Stimulated activated CD4-positive, alpha-beta T cell treated with anti-CD3 and anti-CD28 coated beads, TNF-alpha, amount 100 ng/mL, for 48 hours (primary cell): ENCODE results near the gene FAM171A2.

Experiments used
- DNase-seq, 3 donors: peaks; one replicate each; pipeline ENCODE4 v3.0.0-alpha.2; 2020; ENCODE audit warnings: low read depth in 3 of 3

Gene FAM171A2

DNA sequence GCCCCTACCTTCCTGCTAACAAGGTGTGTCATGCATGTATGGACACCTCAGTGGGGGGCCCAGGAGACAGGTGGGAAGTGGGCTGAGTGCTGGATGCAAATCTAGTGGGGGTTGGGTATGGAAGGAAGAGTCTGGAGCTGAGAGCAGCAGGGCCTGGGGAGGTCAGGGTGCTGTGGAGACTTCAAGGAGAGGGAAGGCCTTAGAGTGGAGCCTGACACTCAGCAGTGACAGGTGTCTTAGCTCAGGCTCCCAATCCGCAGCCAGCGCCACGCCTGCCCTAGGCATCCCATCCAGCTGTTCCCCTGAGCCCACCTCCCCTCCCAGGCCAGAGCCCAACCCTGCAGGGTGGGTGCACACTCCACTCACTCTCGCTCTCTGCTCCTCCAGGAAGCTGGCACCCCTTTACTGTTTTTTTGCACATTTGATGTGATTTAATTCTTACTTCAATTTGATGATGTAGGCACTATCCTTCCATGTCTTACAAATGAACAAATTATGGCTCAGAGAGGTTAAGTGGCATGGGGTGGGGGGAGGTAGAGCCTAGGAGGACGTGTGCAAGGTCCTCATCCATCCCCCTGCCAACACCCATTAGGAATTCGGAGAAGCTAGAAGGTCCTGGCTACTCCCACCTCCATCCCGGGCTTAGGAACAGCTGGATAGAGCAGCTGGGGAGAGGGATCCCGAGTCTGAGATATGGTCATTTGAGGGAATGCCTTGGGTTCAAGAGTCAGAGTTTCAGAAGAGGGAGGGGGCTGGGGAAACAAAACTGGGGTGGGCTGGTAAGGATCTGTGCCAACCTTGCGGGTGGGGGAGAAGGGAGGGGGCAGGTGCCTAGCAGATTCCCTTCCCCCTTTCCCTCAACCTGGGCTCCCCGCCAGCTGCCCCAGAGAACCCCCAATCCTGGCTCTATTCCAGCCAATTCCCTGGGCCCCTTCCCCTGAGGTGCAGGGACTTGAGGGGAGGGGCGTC is 2.1 kb downstream of the FAM171A2 start:
- no peak for DNase-seq

DNA sequence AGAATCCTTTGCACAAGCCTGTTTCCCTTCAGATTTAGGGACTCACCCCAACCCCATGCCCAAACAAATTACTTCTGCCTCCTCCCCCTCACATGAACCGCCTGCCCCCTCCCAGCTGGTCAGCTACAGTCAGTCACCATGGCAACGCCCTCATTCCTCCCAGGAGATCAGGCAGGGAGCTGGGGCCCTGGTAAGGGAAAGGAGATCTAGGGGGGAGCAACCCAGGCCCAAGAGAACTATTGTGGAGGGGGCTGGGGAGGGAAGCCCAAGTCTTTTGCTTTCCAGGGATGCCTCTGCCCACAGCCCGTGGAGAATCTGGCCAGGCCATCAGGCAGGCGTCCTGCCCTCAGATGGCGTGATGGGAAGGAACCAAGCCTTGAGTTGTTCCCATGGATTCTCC is 2.8 kb downstream of the FAM171A2 start:
- no peak for DNase-seq

DNA sequence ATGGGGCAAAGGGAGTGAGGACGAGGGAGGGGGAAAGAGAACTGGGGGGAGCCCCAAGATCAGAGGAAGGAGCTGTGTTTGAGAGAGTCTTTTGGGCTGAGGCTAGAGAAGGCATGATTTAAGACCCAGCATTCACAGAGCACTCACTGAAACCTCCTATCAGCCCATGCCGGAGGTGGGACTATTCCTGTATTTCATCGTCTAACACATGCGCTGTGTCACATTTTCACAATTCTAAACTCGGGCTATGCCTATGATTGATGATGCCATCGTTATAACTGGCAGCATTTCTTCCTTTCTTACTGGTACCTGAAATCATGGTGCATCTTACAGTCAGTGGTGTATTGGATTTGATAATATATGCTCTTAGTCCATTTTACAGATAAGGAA is 3.5 kb downstream of the FAM171A2 start:
- DNase-seq = no peak

DNA sequence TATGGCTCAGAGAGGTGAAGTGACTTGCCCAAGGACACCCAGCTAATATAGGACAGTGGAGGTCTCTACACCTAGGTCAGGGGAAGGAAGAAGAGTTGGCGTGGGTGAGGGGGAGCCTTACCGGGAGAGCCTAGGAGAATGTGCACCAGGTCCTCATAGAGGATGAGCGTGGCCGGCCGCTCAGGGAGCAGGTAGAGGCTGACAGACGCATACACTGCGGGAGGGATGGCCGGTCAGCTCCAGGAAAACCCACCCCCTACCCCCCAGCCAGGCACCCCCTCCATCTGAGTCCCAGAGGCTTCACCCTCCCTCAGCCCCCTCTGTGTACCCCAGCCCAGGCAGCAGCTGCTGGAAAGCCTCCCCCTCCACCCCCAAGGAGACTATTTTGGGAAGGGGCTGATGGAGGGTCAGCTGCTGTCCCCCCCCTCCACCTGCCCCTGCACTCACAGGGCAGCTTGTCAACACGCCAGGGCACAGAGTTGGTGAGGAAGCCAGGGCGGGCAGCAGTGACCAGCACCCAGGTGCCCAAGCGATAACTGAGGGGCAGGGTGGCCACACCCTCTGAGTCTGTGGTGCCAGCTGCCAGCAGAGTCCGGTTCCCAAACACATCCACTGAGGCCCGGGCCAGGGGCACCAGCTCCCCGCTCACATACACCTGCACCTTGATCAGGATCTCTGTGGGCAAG is 4.1 kb downstream of the FAM171A2 start:
- DNase-seq = no peak

DNA sequence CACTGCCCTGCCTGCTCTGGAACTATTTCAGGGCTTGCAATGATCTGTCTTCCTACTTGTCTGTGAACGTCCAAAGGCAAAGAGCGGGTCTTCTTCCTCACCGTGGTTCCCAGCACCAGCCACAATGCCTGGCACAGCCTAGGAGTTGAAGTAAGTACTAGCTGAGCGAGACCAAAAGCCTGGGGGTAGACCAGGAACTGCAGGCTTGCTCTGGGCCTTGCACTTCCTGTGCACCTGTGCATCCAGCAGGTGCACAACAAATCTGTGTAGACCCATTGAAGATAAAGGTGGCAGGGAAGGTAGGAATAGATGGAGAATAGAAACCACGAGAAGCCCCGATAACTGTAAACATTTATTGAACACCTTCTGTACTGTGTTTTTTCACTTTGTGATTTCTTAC is 4.6 kb downstream of the FAM171A2 start:
- DNase-seq = no peak

DNA sequence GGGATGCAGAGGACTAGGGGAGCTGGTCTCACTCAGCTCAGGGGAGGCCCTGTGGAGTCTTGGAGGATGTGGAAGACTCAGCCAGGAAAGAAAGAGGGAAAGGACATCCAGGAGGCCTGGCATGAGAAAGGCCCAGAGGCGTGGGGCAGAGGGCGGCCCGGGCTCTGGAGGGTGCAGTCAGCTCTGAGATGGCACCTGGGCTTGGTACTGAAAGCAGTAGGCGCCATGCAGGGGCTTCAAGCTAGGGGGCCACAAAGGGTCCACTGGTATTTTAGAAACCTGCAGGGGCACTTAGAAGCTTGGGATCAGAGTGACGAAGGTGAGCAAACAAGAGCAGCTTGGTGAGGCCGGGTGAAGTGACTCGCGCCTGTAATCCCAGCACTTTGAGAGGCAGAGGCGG is 5.6 kb downstream of the FAM171A2 start:
- no peak for DNase-seq

DNA sequence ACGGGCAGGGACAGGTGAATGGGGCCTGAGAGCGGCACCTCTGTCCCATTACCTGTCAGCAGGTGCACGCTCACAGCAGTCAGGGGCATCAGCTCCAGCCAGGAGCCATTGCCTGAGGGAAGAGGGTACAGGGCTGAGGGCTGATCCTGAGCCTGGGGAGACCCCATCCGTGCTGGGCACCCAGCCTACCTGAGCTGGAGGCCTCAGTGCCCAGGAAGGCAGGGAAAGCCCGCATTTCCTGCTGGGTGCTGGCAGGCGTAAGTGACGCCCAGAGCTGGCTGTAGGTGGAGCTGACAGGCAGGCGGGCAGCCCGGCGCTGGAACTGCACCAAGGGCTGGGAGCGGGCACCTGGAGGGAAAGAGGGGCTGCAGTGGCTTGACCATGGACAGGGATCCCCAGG is 7.4 kb downstream of the FAM171A2 start:
- DNase-seq = no peak

DNA sequence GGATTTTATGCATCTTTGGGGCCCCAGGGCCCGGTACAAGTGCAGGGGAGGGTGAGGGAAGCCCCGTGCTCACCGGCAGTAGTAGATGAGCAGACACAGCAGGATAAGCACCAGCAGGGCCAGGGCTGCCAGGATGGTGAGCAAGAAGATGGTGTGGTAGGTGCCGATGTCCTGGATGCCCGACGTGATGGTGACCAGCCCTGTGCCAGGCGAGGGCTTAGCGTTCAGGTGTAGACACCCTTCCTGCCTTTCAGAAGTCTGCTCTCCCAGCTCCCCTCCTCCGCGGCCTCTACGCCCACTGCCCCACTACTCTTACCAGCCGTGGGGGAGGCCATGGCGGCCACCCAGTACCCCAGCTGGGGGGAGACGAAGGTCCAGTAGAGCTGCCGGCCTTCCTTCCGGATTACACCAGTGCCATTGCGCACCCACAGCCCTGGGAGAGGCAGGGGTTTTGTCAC is 8.0 kb downstream of the FAM171A2 start:
- DNase-seq = no peak

DNA sequence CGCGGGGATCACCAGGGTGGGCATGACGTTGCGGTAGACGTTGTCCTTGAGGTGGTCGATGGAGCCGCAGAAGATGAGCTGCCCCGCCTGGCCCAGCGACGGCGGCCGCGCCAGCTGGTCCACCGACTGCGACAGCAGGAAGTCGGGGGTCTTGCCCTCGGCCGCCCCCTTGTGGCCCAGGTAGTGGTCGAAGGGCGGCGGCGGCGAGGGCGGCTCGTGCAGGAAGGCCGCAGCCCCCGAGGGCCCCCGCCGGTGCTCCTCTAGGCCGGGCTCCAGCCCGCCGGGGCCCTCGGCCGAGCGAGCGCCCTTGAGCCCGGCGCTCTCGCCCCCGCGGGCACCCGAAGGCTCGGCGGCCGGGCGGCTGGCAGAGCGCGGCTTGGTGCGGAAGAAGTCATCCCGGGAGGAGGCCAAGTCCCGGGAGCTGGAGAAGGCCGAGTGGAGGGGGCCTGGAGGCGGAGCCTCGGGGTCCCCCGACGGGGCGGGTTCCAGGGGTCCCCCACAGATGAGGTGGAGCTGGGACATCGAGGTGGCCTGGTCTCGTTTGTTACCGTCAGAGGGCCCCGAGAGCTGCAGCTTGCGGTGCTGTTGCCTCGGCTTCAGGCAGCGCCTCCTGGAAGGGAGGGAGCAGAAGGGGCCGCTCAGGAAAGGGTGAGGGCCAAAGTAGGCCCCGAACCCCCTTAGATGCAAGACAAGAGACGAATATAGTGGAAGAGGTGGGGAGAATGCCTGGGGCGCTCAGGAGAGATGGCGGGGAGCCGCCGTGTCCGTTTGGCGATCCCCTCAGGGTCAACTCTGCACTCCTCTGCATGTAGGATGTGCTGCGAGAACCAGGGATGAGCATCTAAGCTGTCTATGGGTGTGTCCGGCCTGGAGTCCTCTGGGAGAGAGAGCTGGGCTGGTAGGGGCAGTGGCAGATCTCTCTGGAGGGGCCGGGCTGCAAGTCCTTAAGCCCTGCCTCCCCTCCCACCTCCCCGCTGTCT is 8.8 kb downstream of the FAM171A2 start:
- peak in 1 of 3 donors; percentile 55 for DNase-seq

DNA sequence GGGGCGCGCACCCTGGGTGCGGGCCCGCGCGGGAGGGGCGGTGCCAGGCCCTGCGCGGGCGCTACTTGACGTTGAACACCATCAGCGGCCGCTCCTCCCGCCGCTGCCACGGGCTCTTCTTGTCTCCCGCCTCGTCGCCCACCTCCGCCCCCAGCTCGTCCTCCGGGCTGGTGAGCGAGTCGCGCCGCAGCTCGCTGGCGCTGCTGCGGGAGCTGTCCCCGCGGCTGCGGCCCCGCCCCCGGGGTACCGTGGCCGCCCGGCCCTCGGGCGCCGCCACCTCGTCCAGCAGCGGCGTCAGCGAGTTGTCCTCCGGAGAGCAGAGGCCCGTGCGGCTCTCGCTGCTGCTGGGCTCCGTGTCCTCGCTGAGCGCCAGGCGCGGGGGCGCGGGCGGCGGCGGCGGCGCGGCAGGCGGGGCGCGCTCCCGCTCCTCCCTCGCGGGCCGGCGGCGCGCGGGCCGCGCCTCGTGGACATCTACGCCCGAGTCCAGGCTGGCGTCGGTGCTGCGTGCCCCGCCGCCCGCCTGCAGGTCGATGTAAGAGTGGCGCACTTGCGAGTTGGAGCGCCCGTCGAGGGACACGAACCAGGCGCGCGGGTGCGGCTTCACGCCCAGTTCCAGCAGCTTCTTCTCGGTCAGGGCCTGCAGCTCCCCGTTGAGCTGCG is 9.9 kb downstream of the FAM171A2 start:
- no peak for DNase-seq

DNA sequence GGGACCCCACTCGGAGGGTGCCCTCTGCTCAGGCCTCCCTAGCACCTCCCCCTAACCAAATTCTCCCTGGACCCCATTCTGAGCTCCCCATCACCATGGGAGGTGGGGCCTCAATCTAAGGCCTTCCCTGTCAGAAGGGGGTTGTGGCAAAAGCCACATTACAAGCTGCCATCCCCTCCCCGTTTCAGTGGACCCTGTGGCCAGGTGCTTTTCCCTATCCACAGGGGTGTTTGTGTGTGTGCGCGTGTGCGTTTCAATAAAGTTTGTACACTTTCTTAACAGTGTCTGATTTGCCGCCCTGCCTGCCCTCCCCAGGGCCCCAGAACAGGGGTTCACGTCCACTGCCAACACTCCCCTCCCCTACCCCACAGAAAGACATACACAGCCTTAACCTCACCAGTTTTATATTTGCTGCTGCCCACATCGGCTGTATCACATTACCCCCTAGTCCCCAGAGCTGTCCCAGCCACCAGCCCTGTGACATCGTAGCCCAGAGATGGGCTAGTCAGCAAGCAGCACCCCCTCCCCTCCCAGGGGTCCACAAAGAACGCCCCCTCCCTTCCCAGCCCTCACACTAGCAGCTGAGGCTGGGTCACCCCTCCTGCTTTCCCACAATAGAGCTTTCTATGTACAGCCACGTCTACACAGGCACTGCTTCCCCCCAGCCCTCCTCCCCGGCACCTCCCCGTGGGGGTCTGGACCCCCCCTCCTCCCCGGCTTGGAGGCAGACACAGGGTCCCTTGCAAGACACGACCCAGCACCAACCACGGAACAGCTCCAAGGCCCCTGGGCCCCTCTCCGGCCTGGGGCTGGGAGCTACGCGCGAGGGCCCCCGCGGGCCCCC is 10.6 kb downstream of the FAM171A2 start:
- DNase-seq = no peak

DNA sequence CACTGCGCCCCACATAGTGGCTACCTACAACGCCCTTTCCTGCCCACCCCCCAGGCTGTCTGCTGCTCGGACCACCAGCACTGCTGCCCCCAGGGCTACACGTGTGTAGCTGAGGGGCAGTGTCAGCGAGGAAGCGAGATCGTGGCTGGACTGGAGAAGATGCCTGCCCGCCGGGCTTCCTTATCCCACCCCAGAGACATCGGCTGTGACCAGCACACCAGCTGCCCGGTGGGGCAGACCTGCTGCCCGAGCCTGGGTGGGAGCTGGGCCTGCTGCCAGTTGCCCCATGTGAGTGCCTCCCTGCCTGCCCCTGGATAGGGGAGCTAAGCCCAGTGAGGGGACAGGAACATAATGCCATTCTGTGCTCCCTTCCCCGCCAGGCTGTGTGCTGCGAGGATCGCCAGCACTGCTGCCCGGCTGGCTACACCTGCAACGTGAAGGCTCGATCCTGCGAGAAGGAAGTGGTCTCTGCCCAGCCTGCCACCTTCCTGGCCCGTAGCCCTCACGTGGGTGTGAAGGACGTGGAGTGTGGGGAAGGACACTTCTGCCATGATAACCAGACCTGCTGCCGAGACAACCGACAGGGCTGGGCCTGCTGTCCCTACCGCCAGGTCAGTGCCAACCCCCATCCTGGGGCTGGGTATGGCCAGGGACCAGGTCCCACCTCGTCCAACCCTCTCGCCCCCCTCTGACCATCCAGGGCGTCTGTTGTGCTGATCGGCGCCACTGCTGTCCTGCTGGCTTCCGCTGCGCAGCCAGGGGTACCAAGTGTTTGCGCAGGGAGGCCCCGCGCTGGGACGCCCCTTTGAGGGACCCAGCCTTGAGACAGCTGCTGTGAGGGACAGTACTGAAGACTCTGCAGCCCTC is 11.5 kb downstream of the FAM171A2 start:
- DNase-seq = no peak

DNA sequence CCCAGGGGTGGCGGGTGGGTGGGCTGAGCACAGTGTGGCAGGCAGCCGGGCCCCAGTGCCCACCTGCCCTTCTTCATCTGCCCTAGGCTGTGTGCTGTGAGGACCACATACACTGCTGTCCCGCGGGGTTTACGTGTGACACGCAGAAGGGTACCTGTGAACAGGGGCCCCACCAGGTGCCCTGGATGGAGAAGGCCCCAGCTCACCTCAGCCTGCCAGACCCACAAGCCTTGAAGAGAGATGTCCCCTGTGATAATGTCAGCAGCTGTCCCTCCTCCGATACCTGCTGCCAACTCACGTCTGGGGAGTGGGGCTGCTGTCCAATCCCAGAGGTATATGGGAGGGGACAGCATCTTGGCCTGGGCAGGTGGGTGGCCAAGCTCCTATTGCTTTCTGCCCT is 12.2 kb downstream of the FAM171A2 start:
- no peak for DNase-seq

DNA sequence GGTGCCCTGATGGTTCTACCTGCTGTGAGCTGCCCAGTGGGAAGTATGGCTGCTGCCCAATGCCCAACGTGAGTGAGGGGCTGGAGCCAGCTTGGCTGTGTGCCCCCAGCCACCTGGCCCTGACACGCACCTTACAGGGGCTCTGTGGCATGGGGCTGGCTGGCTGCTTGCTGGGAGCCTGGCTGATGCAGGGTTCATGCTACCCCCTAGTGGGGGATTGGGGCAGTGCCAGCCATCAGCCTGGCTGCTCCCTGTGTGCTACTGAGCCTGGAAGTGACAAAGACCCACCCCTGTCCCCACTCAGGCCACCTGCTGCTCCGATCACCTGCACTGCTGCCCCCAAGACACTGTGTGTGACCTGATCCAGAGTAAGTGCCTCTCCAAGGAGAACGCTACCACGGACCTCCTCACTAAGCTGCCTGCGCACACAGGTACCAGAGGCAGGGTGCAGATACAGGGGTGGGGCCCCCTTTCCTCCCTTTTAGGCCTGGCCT is 12.9 kb downstream of the FAM171A2 start:
- DNase-seq = peak; percentile 57 to 72 (median 58)

DNA sequence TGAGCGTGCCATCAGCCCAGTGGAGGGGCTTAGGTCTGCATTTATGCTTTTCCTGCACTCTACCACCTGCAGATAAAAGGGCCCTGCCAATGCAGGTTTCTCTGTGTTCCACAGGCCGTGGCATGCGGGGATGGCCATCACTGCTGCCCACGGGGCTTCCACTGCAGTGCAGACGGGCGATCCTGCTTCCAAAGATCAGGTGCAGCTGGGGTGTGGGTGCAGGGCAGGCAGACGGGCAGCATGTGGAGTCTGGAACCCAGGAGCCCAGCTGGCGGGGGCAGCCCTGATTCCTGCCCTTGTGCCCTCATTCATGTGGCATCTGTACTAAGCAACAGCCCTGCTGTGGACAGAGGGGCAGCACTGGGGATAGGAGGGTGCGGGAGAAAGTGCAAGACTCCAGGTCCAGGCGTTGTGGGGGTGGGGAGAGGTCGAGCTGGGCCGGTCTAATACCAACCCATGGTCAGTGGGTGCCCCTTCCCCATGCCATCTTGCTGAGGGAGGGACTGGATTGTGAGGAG is 14.0 kb downstream of the FAM171A2 start:
- no peak for DNase-seq

DNA sequence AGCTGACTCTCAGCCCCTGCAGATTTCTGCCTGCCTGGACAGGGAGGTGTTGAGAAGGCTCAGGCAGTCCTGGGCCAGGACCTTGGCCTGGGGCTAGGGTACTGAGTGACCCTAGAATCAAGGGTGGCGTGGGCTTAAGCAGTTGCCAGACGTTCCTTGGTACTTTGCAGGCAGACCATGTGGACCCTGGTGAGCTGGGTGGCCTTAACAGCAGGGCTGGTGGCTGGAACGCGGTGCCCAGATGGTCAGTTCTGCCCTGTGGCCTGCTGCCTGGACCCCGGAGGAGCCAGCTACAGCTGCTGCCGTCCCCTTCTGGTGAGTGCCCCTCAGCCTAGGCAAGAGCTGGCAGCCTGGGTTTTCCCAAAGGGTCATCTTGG is 14.7 kb downstream of the FAM171A2 start:
- no peak for DNase-seq

DNA sequence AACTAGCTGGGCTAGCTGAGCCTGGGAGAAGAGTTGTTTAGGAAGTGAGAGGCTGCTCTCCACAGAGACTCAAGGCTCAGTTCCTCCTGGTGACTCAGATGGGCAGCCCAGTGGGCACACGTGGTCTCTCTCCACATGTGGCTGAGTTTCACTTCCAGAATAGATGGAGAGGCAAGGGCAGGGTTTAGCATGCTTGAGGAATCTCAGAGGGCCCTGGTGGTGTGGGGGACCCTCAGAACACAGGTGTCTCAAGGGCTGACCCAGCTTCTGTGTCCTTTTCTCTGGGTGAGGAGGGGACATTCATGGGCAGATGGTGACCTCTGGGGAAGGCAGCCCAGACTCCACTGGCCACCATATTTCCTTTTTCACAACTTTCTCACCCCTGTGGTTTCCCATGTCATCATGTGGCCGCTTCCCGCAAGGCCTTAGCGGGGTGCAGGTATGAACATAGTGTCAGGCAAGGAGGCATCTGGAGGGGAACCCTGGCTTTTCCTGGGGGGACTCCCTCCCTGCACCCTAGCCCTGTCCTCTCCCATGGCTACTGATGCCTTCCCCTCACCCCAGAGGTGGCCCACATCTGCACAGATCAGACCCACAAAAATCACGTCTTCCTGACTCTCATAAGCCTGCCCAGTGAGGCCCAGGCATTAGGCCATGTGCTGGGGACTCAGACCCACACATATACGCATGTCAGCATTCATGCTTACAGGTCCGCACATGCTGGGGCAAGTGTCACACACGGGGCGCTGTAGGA is 15.2 kb downstream of the FAM171A2 start:
- no peak for DNase-seq
